IMR-90 (cell line): ENCODE results near the gene ST7. TPM values are rescaled to one million over a fixed set of nuclear protein-coding genes. Genes with fewer than 3 reads are reported as not detected.

Source experiments
- ATAC-seq: fragments of 200-7000 bp; cut with Tn5 transposase; 2 replicates; pipeline ENCODE4 v1.9.1; 2020; ENCODE audit warnings: low read depth, mild to moderate bottlenecking, moderate library complexity
- BruUV-seq: library from RNA; stranded (reverse); fragments of 400-500 nt; replicated peaks from 2 replicates; lab custom pipeline; 2021; lab: Mats Ljungman, UMichigan
- CTCF ChIA-PET: fragments of 300-600 bp; formaldehyde crosslinking; extraction: SDS; loops from one replicate; lab custom pipeline; 2021; ENCODE audit warnings: antibody characterized with exemption; lab: Yijun Ruan, JAX
- POLR2A ChIA-PET: fragments of 300-600 bp; sonication (Branson Sonifier 250); formaldehyde crosslinking; loops from one replicate; lab custom pipeline; 2022; ENCODE audit warnings: antibody characterized with exemption; ENCODE audit not compliant: unreplicated experiment; lab: Charles Lee
- DNase-seq: peaks from one replicate; pipeline ENCODE4 v3.0.0; 2013
- H2AFZ ChIP-seq: replicated peaks from 2 replicates; pipeline ENCODE3; 2013; ENCODE audit warnings: low read length, mild to moderate bottlenecking; ENCODE audit not compliant: poor library complexity
- H2AK5ac ChIP-seq: 2 replicates; pipeline ENCODE4 v1.6.1; 2013; ENCODE audit warnings: low read depth, low read length, inconsistent platforms
- H2AK9ac ChIP-seq: replicated peaks from 2 replicates; pipeline ENCODE3; 2013; ENCODE audit warnings: mild to moderate bottlenecking, low read depth, low read length, moderate library complexity; ENCODE audit not compliant: poor library complexity
- H2BK120ac ChIP-seq: 2 replicates; pipeline ENCODE4 v1.6.1; 2013; ENCODE audit warnings: low read depth, low read length, inconsistent platforms
- H2BK15ac ChIP-seq: 3 replicates; pipeline ENCODE4 v1.6.1; 2013; ENCODE audit warnings: low read depth, low read length, inconsistent platforms
- H2BK20ac ChIP-seq: 2 replicates; pipeline ENCODE4 v1.6.1; 2013; ENCODE audit warnings: low read depth, mild to moderate bottlenecking, inconsistent platforms, low read length, moderate library complexity
- H2BK5ac ChIP-seq: 2 replicates; pipeline ENCODE4 v1.6.1; 2013; ENCODE audit warnings: mild to moderate bottlenecking, low read depth, low read length, inconsistent platforms; ENCODE audit not compliant: poor library complexity, severe bottlenecking
- H3K14ac ChIP-seq: replicated peaks from 2 replicates; pipeline ENCODE4 v1.6.1; 2013; ENCODE audit warnings: low read depth, low read length, inconsistent platforms
- H3K18ac ChIP-seq: 2 replicates; pipeline ENCODE4 v1.6.1; 2013; ENCODE audit warnings: low read depth, low read length, control low read depth
- H3K23ac ChIP-seq: 2 replicates; pipeline ENCODE4 v1.6.1; 2013; ENCODE audit warnings: low read depth, low read length, inconsistent platforms
- H3K27ac ChIP-seq: 2 replicates; pipeline ENCODE4 v1.5.1; 2013; ENCODE audit warnings: mild to moderate bottlenecking, control low read depth, low read length; ENCODE audit not compliant: insufficient read depth
- H3K27me3 ChIP-seq: 2 replicates; pipeline ENCODE4 v1.6.1; 2013; ENCODE audit warnings: low read length; ENCODE audit not compliant: control insufficient read depth, insufficient read depth
- H3K36me3 ChIP-seq: 2 replicates; pipeline ENCODE4 v1.6.1; 2013; ENCODE audit warnings: low read length, mixed read lengths; ENCODE audit not compliant: control insufficient read depth, insufficient read depth
- H3K4ac ChIP-seq: 2 replicates; pipeline ENCODE4 v1.6.1; 2013; ENCODE audit warnings: low read depth, low read length, inconsistent platforms
- H3K4me1 ChIP-seq: 2 replicates; pipeline ENCODE4 v1.6.1; 2013; ENCODE audit warnings: low read length, mixed read lengths; ENCODE audit not compliant: control insufficient read depth, insufficient read depth
- H3K4me2 ChIP-seq: 2 replicates; pipeline ENCODE4 v1.6.1; 2013; ENCODE audit warnings: low read depth, mild to moderate bottlenecking, control low read depth, low read length, moderate library complexity
- H3K4me3 ChIP-seq: 2 replicates; pipeline ENCODE4 v1.5.1; 2013; ENCODE audit warnings: low read depth, mild to moderate bottlenecking, control low read depth, low read length, moderate library complexity; ENCODE audit not compliant: insufficient read depth
- H3K56ac ChIP-seq: 2 replicates; pipeline ENCODE4 v1.6.1; 2013; ENCODE audit warnings: low read length, inconsistent platforms; ENCODE audit not compliant: insufficient read depth; ENCODE audit errors: extremely low read depth
- H3K79me1 ChIP-seq, 2 experiments: 2 replicates each; pipeline ENCODE4 v1.6.1; 2013; ENCODE audit warnings: low read length in 2 of 2, inconsistent platforms in 1 of 2, low read depth in 1 of 2
- H3K9ac ChIP-seq: 2 replicates; pipeline ENCODE4 v1.6.1; 2013; ENCODE audit warnings: low read depth, low read length, control low read depth
- H3K9me1 ChIP-seq: 2 replicates; pipeline ENCODE4 v1.6.1; 2013; ENCODE audit warnings: low read length, inconsistent platforms; ENCODE audit not compliant: insufficient read depth
- H3K9me3 ChIP-seq: 2 replicates; pipeline ENCODE4 v1.6.1; 2013; ENCODE audit warnings: low read length; ENCODE audit not compliant: control insufficient read depth, insufficient read depth
- H4K20me1 ChIP-seq: 2 replicates; pipeline ENCODE4 v1.6.1; 2013; ENCODE audit warnings: low read length, inconsistent platforms; ENCODE audit not compliant: insufficient read depth
- H4K5ac ChIP-seq: 2 replicates; pipeline ENCODE4 v1.6.1; 2013; ENCODE audit warnings: mild to moderate bottlenecking, low read depth, low read length, control low read depth
- H4K8ac ChIP-seq, 2 experiments: 2 replicates each; pipeline ENCODE4 v1.6.1; 2013; ENCODE audit warnings: low read depth in 2 of 2, low read length in 2 of 2, control low read depth in 1 of 2, inconsistent platforms in 1 of 2
- H4K91ac ChIP-seq: 2 replicates; pipeline ENCODE4 v1.6.1; 2013; ENCODE audit warnings: low read depth, low read length, inconsistent platforms; ENCODE audit not compliant: insufficient read depth
- CHD1 ChIP-seq: IDR thresholded peaks from 2 replicates; pipeline ENCODE4 v1.6.1; 2012; ENCODE audit warnings: low read depth, low read length, improper control_type of control experiment
- ELK1 ChIP-seq: fragments of 150-350 bp; IDR thresholded peaks from 2 replicates; pipeline ENCODE4 v1.6.1; 2016; ENCODE audit warnings: low read depth, mild to moderate bottlenecking, low read length, moderate library complexity, borderline replicate concordance
- FOS ChIP-seq: fragments of 150-350 bp; IDR thresholded peaks from 2 replicates; pipeline ENCODE4 v1.6.1; 2016; ENCODE audit warnings: low read depth, low read length
- MAZ ChIP-seq: IDR thresholded peaks from 2 replicates; pipeline ENCODE4 v1.6.1; 2012; ENCODE audit warnings: low read depth, mild to moderate bottlenecking, low read length, improper control_type of control experiment, moderate library complexity, borderline replicate concordance
- RAD21 ChIP-seq: IDR thresholded peaks from 2 replicates; pipeline ENCODE4 v1.6.1; 2012; ENCODE audit warnings: low read length, improper control_type of control experiment
- RFX5 ChIP-seq: IDR thresholded peaks from 2 replicates; pipeline ENCODE4 v1.8.0; 2012; ENCODE audit warnings: low read depth, mild to moderate bottlenecking, low read length, moderate library complexity
- SMC3 ChIP-seq: fragments of 150-350 bp; IDR thresholded peaks from 2 replicates; pipeline ENCODE4 v1.6.1; 2016; ENCODE audit warnings: low read depth, mild to moderate bottlenecking, antibody characterized with exemption, low read length, moderate library complexity
- USF2 ChIP-seq: fragments of 150-350 bp; IDR thresholded peaks from 2 replicates; pipeline ENCODE4 v1.6.1; 2017; ENCODE audit warnings: mild to moderate bottlenecking, antibody characterized with exemption, low read length, low read depth
- WGBS, 2 experiments: methylation state at CpG; one replicate each; pipeline versions ENCODE4 v1.1.5 to v1.1.7; 2013; ENCODE audit warnings: missing lambda C conversion rate in 2 of 2; ENCODE audit not compliant: insufficient read length in 1 of 2; ENCODE audit errors: extremely low coverage in 2 of 2; 5-methylcytosine and 5-hydroxymethylcytosine counted together
- dilution Hi-C: fragments of 300-500 bp; cut with HindIII; formaldehyde crosslinking; loops from one replicate; pipeline ENCODE4 v1.14.3; 2018; ENCODE audit warnings: low sequenced_read_pairs; ENCODE audit not compliant: unreplicated experiment
- in situ Hi-C: fragments of 300-500 bp; cut with MboI; formaldehyde crosslinking; loops from 3 replicates; pipeline ENCODE4 v1.14.3; 2019; ENCODE audit warnings: low sequenced_read_pairs, inconsistent platforms, mixed read lengths
- intact Hi-C: fragments of 100-400 bp; cut with micrococcal nuclease; formaldehyde crosslinking; loops from 2 replicates; pipeline ENCODE4 v1.10.0; 2022
- polyA plus RNA-seq, 3 experiments: library from polyadenylated mRNA; depleted of rRNA; stranded (reverse); fragments of >200 nt; gene quantifications; 2 replicates each; pipeline ENCODE4 v1.2.3, GENCODE V29; 2012; ENCODE audit warnings: low replicate concordance in 1 of 3
- total RNA-seq: library from RNA; depleted of rRNA; stranded (reverse); fragments of >200 nt; gene quantifications from 2 replicates; pipeline ENCODE4 v1.2.3, GENCODE V29; 2012

ST7 gene
- total and polyA plus RNA-seq, 2 of the 4 experiments (the other 2 are of a cell fraction) = 18.6 to 26.0 TPM

GRCh38 chr7:117044664-117045063 lies 91.4 kb downstream of the ST7 start:
- TF ChIP-seq MAZ (no peak), ELK1 (no peak), SMC3 (no peak), FOS (no peak), USF2 (no peak), CHD1 (no peak), RFX5 (no peak), RAD21 (no peak)
- no peak overlapping the region for H3K27ac ChIP-seq
- H2BK5ac ChIP-seq = no peak overlapping the region
- peaks cover 2% of the 10 kb centered on the region; the same call in 1 of the 2 replicates for H3K9me1 ChIP-seq
- no peak overlapping the region for H2AFZ ChIP-seq
- dilution Hi-C loops (no loop called here), intact Hi-C loops (no loop called here), in situ Hi-C loops (no loop called here)
- no peak for ATAC-seq
- H3K4me1 ChIP-seq = peaks cover 6% of the 10 kb centered on the region; the same call in 1 of the 2 replicates
- H3K9ac ChIP-seq = no peak overlapping the region
- H2AK9ac ChIP-seq = no peak overlapping the region
- no TSS peak for BruUV-seq
- H3K27me3 ChIP-seq = no peaks in the 10 kb centered on the region
- ChIA-PET CTCF (interaction anchor here (0.6 to 1.5 kb wide), 2 partner anchors 15 to 205 kb away, joined by 3 to 4 read pairs; no protein-coding TSS in a partner anchor), POLR2A (no interaction called here)
- no peak overlapping the region for H2BK15ac ChIP-seq
- H2AK5ac ChIP-seq = no peak overlapping the region
- H2BK20ac ChIP-seq = no peak overlapping the region
- H3K79me1 ChIP-seq = peaks cover 36 to 46% of the 10 kb centered on the region in 2 experiments
- no peak overlapping the region for H2BK120ac ChIP-seq
- H3K4me2 ChIP-seq = no peak overlapping the region
- no peak overlapping the region; the same call in 1 of the 2 replicates for H3K14ac ChIP-seq
- no peak overlapping the region for H3K18ac ChIP-seq
- no peaks in the 10 kb centered on the region for H3K36me3 ChIP-seq
- no peaks in the 10 kb centered on the region; the same call in 1 of the 2 replicates for H3K9me3 ChIP-seq
- no peak overlapping the region for H4K91ac ChIP-seq
- H3K23ac ChIP-seq = no peak overlapping the region; the same call in 1 of the 2 replicates
- no peak overlapping the region for H3K4ac ChIP-seq
- no peak overlapping the region for H3K4me3 ChIP-seq
- H4K5ac ChIP-seq = no peak overlapping the region
- no peak for DNase-seq
- H4K20me1 ChIP-seq = no peaks in the 10 kb centered on the region
- no peak overlapping the region for H3K56ac ChIP-seq
- no peak overlapping the region for H4K8ac ChIP-seq
- no CpG with 5 or more reads among the region's 2 CpGs for WGBS, 2 experiments
